ENCODE results near the gene DUSP5.

Gene DUSP5

DNA sequence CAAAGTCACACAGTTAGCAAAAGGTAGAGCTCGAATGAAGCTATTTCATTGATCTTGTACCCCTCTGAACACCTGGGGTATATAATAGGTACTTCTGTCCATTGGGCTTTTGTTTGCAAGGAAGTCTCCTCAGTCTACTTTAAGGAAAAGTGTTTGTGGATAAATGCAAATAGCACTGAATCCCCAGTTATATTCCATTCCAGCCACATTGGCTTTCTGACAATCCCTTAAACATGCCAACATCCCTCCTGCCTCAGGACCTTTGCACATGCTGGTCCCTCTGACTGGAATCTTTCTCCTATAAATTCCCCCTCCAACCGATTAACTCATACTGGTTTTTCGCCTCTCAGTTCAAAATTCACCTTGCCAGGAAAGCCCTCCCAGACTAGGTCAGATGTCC is 17.1 kb downstream of the DUSP5 start:
- no peak overlapping the region for H3K27ac ChIP-seq (ENCODE audit: low read length)
- H3K27me3 ChIP-seq (replicated peaks; ENCODE audit: insufficient read depth, low read length), result no peaks in the 10 kb centered on the region
- peaks cover 84% of the 10 kb centered on the region for H3K79me2 ChIP-seq (ENCODE audit: low read length)
- peaks cover 26% of the 10 kb centered on the region; the same call in 1 of the 2 replicates for H3K36me3 ChIP-seq (replicated peaks; ENCODE audit: insufficient read depth, low read length)
- no peak overlapping the region for H3K4me3 ChIP-seq (ENCODE audit: low read length)
- H3K4me2 ChIP-seq (ENCODE audit: low read depth, low read length), result no peak overlapping the region
- peaks cover 68% of the 10 kb centered on the region for H3F3A ChIP-seq (ENCODE audit: insufficient read depth, low read length)
- no peaks in the 10 kb centered on the region for H3K9me2 ChIP-seq (replicated peaks; ENCODE audit: insufficient read depth, low read length)
- H2AFZ ChIP-seq (ENCODE audit: low read length), result no peak overlapping the region
- H3K4me1 ChIP-seq (ENCODE audit: low read length), result no peaks in the 10 kb centered on the region; the same call in 1 of the 2 replicates
- no peak overlapping the region for H3K9ac ChIP-seq (ENCODE audit: low read length)
- TF ChIP-seq, protein P1, sequence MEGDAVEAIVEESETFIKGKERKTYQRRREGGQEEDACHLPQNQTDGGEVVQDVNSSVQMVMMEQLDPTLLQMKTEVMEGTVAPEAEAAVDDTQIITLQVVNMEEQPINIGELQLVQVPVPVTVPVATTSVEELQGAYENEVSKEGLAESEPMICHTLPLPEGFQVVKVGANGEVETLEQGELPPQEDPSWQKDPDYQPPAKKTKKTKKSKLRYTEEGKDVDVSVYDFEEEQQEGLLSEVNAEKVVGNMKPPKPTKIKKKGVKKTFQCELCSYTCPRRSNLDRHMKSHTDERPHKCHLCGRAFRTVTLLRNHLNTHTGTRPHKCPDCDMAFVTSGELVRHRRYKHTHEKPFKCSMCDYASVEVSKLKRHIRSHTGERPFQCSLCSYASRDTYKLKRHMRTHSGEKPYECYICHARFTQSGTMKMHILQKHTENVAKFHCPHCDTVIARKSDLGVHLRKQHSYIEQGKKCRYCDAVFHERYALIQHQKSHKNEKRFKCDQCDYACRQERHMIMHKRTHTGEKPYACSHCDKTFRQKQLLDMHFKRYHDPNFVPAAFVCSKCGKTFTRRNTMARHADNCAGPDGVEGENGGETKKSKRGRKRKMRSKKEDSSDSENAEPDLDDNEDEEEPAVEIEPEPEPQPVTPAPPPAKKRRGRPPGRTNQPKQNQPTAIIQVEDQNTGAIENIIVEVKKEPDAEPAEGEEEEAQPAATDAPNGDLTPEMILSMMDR (IDR thresholded peaks at IDR 0.05; ENCODE audit: low read length), result no peak
- no peak for TF ChIP-seq EZH2phosphoT487 (IDR thresholded peaks at IDR 0.05; ENCODE audit: low read length)
- no peak for TF ChIP-seq EZH2 (optimal IDR thresholded peaks at IDR 0.05; ENCODE audit: low read depth, low read length)
- peaks cover 44% of the 10 kb centered on the region for H4K20me1 ChIP-seq (ENCODE audit: insufficient read depth, low read length)
- H3K9me3 ChIP-seq (replicated peaks; ENCODE audit: insufficient read depth, low read length), result no peaks in the 10 kb centered on the region
- DNase-seq, result no peak

- Histone ChIP-seq H3K79me2 (ENCODE audit: low read length) (peaks cover 72% of the 10 kb centered on the region), H3K27me3 (replicated peaks; ENCODE audit: insufficient read depth, low read length) (no peaks in the 10 kb centered on the region), H3K4me1 (ENCODE audit: low read length) (no peaks in the 10 kb centered on the region), H3K4me2 (ENCODE audit: low read depth, low read length) (no peak overlapping the region), H3K4me3 (ENCODE audit: low read length) (no peak overlapping the region), H4K20me1 (ENCODE audit: insufficient read depth, low read length) (peaks cover 23% of the 10 kb centered on the region), H3K9ac (ENCODE audit: low read length) (no peak overlapping the region), H3K9me3 (replicated peaks; ENCODE audit: insufficient read depth, low read length) (no peaks in the 10 kb centered on the region), H3F3A (ENCODE audit: insufficient read depth, low read length) (peaks cover 53% of the 10 kb centered on the region), H2AFZ (ENCODE audit: low read length) (no peak overlapping the region), H3K27ac (ENCODE audit: low read length) (no peak overlapping the region), H3K36me3 (replicated peaks; ENCODE audit: insufficient read depth, low read length) (peaks cover 5% of the 10 kb centered on the region; the same call in 1 of the 2 replicates), H3K9me2 (replicated peaks; ENCODE audit: insufficient read depth, low read length) (no peaks in the 10 kb centered on the region)
- DNase-seq, result no peak
- no peak for TF ChIP-seq EZH2 (optimal IDR thresholded peaks at IDR 0.05; ENCODE audit: low read depth, low read length)
- no peak for TF ChIP-seq EZH2phosphoT487 (IDR thresholded peaks at IDR 0.05; ENCODE audit: low read length)
- TF ChIP-seq, protein P1 (IDR thresholded peaks at IDR 0.05; ENCODE audit: low read length), result no peak
Observed at GRCh38 chr10:110516815-110517492, 19.2 kb downstream of the DUSP5 start.

DNA sequence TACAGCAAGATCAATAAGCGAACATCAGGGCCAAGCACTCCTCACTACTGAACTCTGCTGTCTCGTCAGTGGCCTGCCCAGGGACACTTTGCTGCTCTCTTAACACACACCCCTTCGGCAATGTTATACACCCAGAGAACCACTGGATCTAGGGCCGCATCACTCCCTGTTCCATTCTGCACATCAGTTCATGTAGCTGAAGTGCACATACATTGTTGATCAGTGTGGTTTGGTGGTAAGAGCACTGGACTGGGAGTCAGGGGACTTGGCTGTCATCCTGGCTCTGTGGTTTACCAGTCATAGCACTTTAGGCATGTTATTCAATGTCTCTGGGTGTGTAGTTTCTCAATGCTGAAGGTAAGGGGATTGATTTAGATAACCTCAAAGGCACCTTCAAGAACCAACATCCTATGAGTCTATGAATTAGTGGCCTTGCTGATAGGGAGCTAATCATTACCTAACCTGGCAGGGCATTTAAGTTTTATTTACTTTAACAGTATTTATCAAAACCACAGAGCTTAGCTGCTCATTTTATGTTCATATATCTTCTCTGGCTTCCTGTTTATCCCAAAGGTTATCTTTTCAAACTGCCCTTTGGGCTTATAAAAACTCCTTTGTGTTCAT is 24.8 kb downstream of the DUSP5 start:
- Histone ChIP-seq H3K4me1 (ENCODE audit: low read length) (peaks cover 12% of the 10 kb centered on the region), H3K36me3 (replicated peaks; ENCODE audit: insufficient read depth, low read length) (peaks cover 6% of the 10 kb centered on the region; the same call in 1 of the 2 replicates), H3K27ac (ENCODE audit: low read length) (no peak overlapping the region), H4K20me1 (ENCODE audit: insufficient read depth, low read length) (0 out of 2 replicates have a peak, but pooled peaks cover 3% of the 10 kb centered on the region), H3K27me3 (replicated peaks; ENCODE audit: insufficient read depth, low read length) (no peaks in the 10 kb centered on the region), H3K9me2 (replicated peaks; ENCODE audit: insufficient read depth, low read length) (no peaks in the 10 kb centered on the region), H3F3A (ENCODE audit: insufficient read depth, low read length) (peaks cover 46% of the 10 kb centered on the region), H3K9me3 (replicated peaks; ENCODE audit: insufficient read depth, low read length) (no peaks in the 10 kb centered on the region), H3K4me2 (ENCODE audit: low read depth, low read length) (no peak overlapping the region), H3K4me3 (ENCODE audit: low read length) (no peak overlapping the region), H3K9ac (ENCODE audit: low read length) (no peak overlapping the region), H2AFZ (ENCODE audit: low read length) (no peak overlapping the region), H3K79me2 (ENCODE audit: low read length) (peaks cover 42% of the 10 kb centered on the region)
- no peak for DNase-seq
- TF ChIP-seq EZH2phosphoT487 (IDR thresholded peaks at IDR 0.05; ENCODE audit: low read length) (no peak), EZH2 (optimal IDR thresholded peaks at IDR 0.05; ENCODE audit: low read depth, low read length) (no peak)
- TF ChIP-seq, protein P1 (IDR thresholded peaks at IDR 0.05; ENCODE audit: low read length), result no peak
